TTC549 (cell line): Measurements from ENCODE around the gene SAMD11.

Experiments
- FAIRE-seq: peaks from 2 replicates; lab custom pipeline; 2012; peaks lifted over from hg19 to GRCh38; lab: Jason Lieb, UNC

The SAMD11 gene

DNA sequence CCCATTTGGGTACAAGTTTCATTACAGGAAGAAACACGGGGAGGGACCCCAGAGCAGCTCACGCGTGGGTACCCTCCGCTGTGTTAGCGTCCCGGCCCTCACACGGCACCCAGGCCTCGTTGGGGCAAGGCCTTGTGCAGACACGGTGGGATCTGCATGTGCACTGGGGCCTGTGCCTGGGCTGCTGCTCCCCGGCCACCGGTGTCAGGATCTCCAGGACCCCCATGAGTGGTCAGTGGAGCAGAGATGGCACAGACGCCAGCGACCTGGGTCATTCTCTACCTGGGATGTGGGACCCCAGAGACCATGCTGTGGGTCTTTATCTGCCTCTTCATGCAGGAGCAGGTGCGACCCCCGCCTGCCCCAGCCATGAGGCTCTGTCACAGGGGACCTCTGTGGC lies 5.4 kb upstream of the SAMD11 start:
- no peak for FAIRE-seq

DNA sequence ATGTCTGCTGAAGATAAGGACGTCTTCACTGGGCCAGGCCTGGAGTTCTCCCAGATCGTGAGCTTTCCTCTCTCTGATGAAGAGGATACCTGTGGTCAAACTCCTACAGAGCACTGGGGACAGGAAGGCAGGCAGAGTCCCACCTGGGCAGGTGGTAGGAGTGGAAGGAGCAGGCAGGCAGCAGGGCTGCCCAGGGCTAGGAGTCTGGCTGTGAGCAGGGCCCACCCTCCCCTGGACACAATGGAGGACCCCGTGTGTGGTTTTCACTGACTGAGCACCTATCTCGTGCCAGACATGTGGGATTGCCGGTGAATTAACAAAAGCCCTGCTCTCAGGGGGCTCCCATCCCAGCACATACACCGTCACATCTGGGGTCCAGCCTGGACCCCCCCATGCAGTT lies 4.9 kb upstream of the SAMD11 start:
- no peak for FAIRE-seq

DNA sequence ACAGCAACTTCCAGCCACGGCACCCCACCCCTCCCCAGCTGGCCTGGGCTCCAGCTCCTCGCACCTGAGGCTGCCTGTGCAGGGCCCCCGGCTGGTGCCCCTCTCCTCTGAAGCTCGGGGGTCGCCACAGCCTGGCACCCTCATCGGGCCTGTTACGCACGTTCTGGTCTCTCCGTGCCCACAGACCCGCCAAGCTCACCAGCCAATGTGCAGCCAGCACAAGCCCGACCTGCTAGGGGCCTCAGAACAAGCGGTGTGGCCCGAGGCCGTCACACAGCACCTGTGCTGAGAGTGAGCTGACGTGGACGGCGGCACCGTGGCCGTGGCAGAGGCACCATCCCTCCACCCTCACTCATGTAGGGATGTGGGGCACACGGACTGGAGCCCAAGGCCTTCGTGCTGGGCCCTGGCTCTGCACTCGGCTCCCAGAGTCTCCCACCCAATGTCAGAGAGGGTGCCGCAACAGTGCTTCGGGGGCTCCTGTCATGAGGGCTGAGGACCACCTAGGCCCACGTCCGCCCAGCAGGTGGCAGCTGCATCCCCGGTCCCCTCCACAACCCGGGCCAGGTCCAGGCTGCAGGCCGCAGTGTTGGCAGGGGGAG lies 4.4 kb upstream of the SAMD11 start:
- no peak for FAIRE-seq

DNA sequence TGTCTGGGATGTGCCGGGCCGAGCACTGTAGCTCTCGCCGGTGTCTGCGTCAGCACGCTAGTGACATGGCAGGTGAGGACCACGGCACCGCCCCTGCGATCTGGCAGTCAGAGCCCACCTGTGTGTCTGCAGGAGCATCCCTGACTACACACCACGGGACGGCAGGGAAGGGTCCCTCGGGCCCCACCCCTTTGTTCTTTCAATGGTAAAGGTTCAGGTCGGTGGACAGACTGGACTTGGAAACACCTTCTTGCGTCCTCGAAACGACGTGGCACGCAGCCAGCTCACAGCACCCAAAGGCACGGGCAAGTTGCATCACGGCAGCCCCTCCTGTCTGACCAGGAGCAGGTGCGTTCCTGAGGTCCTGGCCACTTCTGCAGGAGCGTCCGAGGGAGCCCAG lies 3.7 kb upstream of the SAMD11 start:
- FAIRE-seq, result no peak

DNA sequence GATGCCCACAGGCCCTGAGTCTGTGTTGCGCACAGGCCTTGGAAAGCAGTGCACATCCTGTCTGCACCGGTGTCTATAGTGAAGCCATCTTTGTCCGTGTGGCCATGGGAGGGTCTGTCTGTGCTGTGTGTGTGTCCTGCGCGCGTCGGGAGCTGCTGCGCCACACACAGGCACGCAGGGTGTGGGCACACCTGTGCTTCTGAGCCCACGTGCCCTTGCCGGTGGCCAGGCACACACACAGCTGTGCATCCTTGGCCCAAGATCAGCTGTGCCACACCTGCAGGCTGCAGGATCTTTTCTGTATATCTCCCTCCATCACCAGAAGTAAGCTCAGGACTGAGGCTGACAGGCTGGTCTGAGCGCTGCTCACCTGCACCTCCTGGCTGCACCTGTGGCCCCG lies 3.2 kb upstream of the SAMD11 start:
- FAIRE-seq, result no peak

DNA sequence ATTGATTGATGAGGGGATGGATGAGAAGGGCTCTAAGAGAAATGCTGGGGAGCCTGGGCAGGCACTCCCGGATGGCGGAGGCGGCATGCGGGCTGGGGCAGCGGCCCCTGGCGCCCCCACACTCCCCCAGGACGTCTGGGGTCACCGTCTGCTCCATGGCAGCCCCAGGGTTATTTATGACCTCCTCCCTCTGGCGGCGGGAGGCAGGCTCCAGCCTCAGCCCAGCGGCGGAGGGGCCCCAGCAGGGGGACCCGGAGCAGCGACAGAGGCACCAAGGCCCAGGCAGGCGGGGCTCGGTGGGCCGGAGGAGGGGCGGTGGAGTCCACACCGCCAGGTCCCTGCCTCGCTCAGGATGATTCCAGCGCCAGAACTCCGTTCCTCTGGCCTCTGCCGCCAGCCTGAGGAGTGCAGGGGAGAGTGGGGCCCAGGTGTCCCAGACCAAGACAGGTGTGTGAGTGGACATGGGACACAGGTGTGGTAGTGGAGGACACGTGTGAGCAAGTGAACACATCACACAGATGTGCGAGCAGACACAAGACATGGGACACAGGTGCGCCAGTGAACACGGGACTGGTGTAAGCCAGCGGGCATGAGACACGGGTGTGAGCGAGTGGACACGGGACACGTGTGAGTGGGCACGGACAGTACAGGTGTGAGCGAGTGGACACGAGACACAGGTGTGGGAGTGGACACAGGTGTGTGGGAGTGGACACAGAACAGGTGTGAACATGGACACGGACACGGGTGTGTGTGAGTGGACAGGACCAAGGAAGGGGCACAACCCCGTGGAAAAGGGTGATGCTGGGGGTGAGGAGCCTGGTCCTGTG lies 2.5 kb upstream of the SAMD11 start:
- FAIRE-seq, result no peak

DNA sequence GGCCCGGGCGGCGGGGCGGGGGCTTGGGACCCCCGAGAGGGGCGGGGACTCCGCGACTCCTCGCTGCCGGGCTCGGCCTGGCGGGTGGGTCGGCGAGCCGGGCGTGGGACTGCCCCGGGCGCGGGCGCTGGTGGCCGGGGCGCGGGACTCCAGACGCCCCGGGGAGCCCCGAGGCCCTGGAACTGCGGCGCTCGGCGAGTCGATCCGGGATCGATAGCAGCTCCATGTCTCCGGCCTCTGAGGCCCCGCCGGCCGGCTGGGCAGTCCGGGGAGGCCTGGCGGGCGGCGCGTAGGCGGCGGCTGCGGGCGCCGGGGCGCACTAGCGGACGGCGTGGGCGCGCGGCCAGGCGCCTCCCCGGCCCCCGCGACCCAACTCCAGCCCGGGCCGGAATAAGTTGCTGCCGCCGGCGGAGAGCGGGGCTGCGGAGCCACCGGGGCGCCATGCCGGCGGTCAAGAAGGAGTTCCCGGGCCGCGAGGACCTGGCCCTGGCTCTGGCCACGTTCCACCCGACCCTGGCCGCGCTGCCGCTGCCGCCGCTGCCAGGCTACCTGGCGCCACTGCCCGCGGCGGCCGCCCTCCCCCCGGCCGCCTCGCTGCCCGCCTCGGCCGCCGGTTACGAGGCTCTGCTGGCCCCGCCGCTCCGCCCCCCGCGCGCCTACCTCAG lies 400 bp downstream of the SAMD11 start:
- no peak for FAIRE-seq

DNA sequence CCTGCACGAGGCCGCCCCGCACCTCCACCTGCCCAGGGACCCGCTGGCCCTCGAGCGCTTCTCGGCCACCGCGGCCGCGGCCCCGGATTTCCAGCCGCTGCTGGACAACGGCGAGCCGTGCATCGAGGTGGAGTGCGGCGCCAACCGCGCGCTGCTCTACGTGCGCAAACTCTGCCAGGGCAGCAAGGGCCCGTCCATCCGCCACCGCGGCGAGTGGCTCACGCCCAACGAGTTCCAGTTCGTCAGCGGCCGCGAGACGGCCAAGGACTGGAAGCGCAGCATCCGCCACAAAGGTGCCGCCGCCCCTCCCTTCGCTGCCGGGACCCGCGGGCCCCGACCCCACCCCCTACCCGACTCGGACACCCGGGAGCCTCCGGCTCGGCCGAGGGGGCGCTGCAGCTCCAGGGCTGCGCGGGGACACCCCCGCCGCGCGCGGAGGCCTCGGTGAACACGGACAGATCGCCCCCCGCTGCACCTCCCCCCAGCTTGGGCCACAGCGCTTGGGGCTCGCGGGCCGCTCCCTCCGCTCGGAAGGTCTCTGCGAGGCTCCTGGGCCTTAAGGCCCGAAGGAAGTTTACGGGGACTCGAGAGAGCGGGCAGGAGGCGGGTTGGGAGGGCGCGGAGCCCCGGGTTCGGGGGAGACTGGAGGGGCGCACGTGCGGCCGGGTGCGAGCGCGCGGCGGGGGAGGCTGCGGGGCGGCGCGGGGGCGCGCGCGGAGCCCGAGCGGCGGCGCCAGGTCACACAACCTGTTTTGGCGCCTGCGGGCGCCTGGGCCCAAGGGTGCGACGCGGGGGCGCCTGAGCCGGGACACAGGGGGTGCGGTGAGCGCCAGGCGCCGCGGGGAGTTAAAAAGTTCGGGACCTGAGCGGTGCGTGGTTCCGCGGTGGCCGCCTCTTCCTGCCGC lies 1.2 kb downstream of the SAMD11 start:
- no peak for FAIRE-seq

DNA sequence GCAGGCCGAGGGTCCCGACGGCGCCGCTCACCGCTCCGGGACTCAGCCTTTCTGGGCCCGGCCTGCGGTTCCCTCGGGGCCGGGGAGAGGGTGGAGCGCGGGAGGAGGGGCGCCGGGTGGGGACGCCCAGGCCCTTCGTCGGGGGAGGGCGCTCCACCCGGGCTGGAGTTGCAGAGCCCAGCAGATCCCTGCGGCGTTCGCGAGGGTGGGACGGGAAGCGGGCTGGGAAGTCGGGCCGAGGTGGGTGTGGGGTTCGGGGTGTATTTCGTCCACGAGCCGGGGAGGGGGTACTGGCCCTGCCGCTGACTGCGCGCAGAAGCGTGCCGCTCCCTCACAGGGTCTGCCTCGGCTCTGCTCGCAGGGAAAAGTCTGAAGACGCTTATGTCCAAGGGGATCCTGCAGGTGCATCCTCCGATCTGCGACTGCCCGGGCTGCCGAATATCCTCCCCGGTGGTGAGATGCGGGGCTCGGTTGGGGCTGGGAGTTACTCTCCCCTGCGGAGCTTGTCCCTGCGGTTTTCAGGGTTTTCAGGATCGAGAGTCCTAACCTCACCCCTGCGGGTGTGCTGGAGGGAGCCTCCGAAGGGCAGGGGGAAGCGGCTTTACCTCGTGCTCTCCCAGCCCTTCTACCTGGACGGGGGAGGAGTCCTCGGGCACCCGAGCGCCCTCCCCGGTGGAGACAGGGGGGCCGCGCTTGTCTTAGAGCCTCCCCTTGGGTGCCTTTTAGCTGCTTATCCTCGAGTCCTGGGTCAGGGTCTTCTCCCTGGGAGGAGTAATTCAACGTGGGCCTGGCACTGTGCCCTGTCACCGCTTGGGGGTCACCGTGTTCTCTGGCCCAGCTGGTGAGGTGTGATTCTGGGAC lies 2.1 kb downstream of the SAMD11 start:
- no peak for FAIRE-seq

DNA sequence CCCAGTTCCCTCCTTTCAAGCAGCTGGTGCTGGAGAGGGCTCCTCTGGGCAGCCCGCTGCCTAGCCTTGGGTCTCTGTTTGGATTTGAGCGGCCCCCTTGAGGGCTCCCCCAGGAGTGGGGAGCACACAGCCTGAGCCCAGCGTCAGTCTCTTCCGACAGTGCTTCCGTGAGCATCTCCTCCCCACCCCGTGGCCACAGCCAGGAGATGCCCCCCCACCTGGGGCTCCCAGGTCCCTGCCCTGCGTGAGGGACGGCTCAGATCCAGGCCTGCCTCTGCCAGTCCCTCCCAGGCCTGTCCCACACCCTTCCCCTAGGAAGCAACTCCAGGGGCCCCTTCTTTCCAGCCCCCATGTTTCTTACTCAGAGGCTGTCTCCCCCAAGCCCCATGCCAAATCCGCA lies 3.5 kb downstream of the SAMD11 start:
- no peak for FAIRE-seq

DNA sequence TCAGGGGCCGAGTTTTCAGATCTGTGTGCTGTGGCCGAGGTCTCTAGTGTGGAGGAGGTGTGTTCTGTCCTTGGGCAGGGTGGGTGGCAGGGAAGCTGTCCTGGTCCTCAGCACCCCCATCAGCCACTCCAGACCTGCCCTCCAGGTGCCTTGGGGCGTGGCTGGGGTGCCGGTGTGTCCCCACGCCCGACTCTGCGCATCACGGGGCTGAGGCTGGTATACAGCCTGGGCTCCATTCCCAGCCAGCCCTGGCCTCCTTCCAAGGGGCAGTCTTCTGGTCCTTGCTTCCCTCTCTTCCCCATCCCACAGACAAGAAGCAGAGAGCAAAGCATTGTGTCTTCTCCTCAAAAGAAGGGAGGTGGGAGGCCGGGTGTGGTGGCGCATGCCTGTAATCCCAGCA lies 4.0 kb downstream of the SAMD11 start:
- FAIRE-seq, result no peak

DNA sequence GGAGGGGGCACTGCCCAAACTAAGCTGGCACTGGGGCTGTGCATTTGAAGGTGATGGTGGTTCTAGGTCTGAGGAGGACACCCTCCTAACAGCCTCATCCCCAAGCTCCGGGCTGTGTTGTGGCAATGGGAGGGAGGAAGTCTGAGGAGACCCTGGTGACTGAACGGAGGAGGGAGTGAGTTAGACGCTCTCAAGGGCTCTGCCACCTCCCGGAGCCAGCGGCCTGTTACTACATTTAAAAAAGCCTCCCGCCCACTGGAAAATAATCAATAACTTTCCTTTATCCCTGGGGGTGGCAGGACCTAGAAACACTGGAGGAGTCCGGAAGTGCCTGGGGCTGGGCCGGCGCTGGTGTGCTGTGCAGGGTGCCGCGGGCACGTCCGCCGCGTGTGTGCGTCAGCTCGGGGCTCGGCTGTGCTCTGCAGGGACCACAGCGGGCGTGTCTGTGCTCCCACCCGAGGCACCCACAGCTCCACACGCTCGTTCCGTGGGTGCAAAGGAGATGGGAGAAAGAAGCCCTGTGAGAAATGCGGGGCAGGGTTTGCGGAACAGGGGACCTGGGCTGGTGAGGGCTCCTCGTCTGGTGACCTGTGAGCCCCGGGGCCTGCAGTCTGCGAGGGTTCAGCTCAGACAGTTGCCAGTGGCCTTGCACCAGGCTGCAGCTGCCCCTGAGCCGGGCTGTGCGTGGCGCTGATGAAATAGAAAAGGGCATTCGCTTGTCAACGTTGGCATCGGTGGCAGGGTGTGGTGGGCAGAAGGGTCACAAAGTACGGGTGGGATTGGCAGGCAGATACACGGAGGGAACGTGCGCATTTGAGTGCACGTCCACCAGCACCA lies 5.3 kb downstream of the SAMD11 start:
- FAIRE-seq, result no peak

DNA sequence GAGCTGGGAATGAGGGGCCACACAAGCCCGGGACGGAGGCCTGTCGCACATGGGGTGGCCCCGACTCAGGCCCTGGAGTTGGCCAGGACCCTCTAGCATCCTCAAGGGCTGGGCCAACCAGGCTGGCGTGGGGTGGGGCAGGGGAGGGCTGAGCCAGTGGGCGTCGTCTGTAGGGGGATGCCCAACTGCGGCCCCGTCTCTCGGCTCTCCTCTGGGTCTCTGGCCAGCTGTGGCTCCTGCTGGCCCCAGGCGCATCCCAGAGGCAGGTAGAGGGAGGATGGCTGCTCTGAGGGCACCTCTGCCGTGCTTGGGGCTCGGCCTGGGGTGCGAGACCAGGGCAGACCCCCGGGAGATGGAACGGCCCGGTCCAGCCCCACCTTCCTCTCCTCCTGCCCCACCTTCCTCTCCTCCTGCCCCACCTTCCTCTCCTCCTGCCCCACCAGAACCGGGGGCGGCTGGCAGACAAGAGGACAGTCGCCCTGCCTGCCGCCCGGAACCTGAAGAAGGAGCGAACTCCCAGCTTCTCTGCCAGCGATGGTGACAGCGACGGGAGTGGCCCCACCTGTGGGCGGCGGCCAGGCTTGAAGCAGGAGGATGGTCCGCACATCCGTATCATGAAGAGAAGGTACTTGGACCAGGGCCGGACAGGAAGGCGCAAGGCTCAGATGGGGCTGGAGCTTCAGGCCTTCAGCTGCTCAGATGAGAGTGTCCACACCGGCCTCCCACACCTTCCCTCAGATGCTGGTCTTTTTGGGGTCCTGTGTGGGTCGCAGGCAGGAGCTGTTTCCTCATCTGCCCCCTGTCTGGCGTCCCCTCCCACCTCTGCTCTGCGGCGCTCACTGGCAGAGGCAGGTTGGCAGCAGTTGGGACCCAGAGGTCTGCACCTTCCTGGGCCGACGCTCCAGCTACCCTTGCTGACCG lies 6.2 kb downstream of the SAMD11 start:
- no peak for FAIRE-seq

DNA sequence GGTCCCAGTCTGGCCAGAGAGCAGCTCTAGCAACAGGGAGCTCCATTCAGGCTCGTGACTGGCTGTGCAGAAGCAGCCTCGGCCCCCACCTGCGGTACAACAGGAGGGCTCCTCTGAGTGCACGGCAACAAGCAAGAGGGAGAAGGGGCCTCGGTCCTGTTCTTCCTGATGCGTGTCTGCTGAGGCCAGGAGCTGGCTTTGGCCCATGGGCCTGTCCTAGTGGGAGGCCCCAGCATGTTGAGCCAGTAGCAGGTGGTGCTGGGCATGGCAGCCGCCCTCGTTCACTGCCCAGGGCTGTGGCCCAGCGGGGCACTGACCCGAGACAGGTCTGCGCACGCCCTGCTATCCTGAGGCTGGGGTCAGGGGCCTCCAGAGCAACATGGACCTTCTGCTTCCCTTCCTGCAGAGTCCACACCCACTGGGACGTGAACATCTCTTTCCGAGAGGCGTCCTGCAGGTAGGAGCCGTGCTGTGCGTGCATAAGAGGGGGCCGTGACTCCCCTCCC lies 7.0 kb downstream of the SAMD11 start:
- no peak for FAIRE-seq

DNA sequence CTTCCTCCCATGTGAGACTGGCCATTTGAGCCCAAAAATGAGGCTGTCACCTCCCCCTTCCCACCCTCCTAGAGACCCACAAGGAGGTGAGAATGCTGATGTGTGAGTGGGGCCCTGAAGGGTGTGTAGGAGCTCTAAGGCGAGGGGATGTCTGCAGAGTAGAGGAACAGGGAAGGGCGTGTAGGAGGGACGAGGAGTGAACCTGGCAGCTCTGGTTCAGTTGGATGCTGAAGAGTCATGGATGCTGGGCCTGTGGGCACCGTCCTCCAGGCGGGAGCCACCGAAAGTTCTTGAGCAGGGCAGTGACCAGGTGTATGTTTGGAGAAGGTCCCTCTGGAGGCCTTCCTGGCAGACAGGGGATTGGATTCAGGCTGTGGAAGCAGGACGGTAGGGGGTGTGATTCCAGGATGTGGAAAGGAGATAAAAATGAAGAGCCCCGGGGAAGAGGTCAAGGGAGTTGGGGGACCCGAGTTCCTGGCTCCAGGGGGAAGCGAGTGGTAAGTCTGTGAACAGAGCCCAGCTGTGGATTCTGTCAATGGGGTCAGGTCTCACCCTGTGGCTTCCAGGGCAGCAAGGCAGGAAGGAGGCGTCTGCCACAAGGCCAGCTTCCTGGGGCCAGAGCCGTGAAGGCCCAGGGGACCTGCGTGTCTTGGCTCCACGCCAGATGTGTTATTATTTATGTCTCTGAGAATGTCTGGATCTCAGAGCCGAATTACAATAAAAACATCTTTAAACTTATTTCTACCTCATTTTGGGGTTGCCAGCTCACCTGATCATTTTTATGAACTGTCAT lies 7.9 kb downstream of the SAMD11 start:
- FAIRE-seq, result no peak

DNA sequence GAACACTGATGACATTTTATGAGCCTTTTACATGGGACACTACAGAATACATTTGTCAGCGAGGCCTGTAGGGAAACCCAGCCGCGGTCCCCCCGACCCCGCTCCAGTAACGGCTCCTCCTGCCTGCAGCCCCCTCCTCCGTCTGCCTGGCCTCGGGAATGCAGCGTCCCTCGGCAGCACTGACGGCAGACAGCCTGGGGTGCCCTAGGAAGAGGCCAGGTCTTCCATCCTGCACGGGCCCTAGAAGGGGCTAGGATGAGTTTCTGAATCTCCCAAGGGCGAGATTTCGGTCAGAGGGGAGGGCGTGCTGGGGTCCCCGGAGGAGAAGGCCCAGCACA lies 8.4 kb downstream of the SAMD11 start:
- no peak for FAIRE-seq

DNA sequence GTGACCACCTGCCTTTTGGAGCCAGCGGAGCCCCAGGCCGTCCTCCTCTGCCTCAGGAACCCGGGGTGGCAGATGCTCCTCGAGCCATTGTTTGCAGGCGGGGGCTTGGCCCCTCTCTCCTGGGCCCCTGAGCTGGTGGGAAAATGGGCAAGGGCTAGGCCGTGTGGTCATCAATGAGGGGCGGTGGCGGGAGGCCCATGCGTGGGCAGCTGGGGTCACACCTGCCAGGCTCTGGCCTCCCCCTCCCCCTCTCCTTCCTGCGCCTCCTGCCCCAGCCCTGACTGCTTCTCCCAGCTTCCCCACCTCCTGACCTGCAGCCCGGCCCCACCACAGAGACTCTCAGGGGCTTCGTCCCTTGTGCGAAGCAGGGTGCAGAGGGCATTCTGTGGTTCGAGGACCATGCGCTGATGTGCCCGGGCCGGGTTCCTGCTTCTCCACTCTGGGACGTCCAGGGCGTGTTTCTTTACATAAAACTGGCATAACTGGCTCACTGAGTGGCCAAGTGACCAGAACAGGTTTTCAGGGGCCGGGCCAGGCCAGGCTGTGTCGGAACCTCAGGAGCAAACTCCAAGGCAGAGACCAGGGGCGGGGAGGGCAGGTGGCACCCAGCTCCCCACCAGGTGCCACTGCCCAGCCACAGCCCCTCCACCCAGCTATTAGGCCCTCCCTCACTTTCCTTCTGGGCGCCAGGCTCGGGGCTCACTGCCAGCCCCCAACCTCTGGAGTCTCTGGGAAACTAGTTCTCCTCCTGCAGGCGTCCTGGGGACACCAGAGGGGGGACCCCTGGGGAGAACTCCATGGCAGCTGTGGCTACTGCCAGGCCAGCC lies 9.3 kb downstream of the SAMD11 start:
- FAIRE-seq, result no peak

DNA sequence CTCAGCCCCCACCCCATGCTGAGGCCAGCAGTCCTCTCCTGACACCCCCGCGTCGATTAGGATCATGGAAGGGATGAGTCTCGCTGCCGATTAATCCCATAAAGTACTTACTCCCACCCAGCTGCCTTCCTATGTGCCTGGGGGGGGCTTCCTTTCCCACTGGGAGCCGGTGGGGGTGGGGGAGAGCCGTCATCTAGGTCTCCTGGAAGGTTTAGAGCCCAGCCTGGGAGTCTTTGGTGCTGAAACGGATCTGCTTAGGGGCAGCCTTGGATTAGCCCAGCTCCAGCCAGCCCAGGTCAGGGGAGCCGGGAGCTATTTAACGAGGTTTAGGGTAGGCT lies 9.8 kb downstream of the SAMD11 start:
- no peak for FAIRE-seq
